Epithelial cell of esophagus (primary cell): ENCODE measurements around the gene MRPL14.
A peak's percentile ranks its signal among the peaks of the same experiment; 100 is the strongest.

Source experiments
- DNase-seq: peaks from one replicate; pipeline ENCODE4 v3.0.0; 2010; ENCODE audit warnings: low read depth
- H3K4me3 ChIP-seq: 2 replicates; pipeline ENCODE4 v1.5.1; 2011; ENCODE audit warnings: mild to moderate bottlenecking, low read length, control low read depth
- TF ChIP-seq, protein P1 (sequence below): IDR thresholded peaks from 2 replicates; pipeline ENCODE4 v1.5.1; 2011; ENCODE audit warnings: low read depth, mild to moderate bottlenecking, low read length, control low read depth, inconsistent platforms; ENCODE audit not compliant: insufficient read depth; ENCODE audit errors: missing control alignments

MRPL14 gene

GRCh38 chr6:44157152-44157521, 29.9 kb upstream of the MRPL14 start:
- no peak overlapping the region for H3K4me3 ChIP-seq
- no peak for DNase-seq
- TF ChIP-seq, protein P1, sequence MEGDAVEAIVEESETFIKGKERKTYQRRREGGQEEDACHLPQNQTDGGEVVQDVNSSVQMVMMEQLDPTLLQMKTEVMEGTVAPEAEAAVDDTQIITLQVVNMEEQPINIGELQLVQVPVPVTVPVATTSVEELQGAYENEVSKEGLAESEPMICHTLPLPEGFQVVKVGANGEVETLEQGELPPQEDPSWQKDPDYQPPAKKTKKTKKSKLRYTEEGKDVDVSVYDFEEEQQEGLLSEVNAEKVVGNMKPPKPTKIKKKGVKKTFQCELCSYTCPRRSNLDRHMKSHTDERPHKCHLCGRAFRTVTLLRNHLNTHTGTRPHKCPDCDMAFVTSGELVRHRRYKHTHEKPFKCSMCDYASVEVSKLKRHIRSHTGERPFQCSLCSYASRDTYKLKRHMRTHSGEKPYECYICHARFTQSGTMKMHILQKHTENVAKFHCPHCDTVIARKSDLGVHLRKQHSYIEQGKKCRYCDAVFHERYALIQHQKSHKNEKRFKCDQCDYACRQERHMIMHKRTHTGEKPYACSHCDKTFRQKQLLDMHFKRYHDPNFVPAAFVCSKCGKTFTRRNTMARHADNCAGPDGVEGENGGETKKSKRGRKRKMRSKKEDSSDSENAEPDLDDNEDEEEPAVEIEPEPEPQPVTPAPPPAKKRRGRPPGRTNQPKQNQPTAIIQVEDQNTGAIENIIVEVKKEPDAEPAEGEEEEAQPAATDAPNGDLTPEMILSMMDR, result no peak

DNA sequence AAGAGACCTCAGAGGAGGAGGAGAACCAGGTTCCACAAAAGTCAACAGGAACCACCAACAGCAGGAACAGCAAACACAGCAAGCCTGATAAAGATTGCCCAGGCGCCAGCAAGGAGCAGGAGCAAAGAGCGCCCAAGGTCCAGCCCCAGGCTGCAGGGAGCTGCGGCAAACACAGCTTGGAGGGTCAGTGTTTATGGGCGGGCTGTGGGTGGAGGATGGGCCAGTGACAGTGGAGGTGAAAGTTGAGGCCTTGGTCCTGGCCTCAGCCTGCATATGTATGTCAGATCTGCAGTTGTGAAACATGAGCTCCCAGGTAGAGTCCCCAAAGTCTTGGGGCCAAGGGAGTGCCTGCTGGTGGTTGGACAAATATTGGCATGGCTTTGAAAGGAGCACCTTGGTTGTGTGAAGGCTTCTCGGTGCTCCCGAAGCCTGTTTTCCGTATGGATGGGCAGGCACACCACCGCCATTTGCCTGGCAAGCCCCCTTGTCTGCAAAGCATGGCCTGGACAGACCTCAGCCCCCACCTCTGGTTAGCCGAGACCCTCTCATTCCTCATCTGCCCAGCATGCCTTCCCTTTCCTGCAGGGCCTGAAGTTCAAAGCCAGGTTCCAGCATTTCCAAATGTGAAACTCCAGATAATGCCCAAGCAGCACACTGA, 29.4 kb upstream of the MRPL14 start:
- H3K4me3 ChIP-seq, result no peak overlapping the region
- TF ChIP-seq, protein P1, result no peak
- no peak for DNase-seq

GRCh38 chr6:44154067-44154466, 26.8 kb upstream of the MRPL14 start:
- TF ChIP-seq, protein P1, result no peak
- H3K4me3 ChIP-seq, result no peak overlapping the region
- no peak for DNase-seq

GRCh38 chr6:44152533-44152932, 25.3 kb upstream of the MRPL14 start:
- no peak for DNase-seq
- H3K4me3 ChIP-seq, result no peak overlapping the region
- TF ChIP-seq, protein P1, result no peak

GRCh38 chr6:44152109-44152461, 24.8 kb upstream of the MRPL14 start:
- TF ChIP-seq, protein P1, result no peak
- no peak overlapping the region for H3K4me3 ChIP-seq
- no peak for DNase-seq

GRCh38 chr6:44151348-44152108, 24.3 kb upstream of the MRPL14 start:
- DNase-seq, result peak; percentile 82
- H3K4me3 ChIP-seq, result no peak overlapping the region
- TF ChIP-seq, protein P1, result peak; percentile 72

- H3K4me3 ChIP-seq, result no peak overlapping the region
- no peak for DNase-seq
- TF ChIP-seq, protein P1, result no peak
Observed at GRCh38 chr6:44150317-44150917, 23.2 kb upstream of the MRPL14 start.
